ENCODE results near the gene MDH2.
"Not testable (repeated sequence)": the region's sequence is repeated elsewhere in the genome, so short reads cannot be mapped to it uniquely, and the experiment has no call there.

Gene MDH2, protein sequence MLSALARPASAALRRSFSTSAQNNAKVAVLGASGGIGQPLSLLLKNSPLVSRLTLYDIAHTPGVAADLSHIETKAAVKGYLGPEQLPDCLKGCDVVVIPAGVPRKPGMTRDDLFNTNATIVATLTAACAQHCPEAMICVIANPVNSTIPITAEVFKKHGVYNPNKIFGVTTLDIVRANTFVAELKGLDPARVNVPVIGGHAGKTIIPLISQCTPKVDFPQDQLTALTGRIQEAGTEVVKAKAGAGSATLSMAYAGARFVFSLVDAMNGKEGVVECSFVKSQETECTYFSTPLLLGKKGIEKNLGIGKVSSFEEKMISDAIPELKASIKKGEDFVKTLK

DNA sequence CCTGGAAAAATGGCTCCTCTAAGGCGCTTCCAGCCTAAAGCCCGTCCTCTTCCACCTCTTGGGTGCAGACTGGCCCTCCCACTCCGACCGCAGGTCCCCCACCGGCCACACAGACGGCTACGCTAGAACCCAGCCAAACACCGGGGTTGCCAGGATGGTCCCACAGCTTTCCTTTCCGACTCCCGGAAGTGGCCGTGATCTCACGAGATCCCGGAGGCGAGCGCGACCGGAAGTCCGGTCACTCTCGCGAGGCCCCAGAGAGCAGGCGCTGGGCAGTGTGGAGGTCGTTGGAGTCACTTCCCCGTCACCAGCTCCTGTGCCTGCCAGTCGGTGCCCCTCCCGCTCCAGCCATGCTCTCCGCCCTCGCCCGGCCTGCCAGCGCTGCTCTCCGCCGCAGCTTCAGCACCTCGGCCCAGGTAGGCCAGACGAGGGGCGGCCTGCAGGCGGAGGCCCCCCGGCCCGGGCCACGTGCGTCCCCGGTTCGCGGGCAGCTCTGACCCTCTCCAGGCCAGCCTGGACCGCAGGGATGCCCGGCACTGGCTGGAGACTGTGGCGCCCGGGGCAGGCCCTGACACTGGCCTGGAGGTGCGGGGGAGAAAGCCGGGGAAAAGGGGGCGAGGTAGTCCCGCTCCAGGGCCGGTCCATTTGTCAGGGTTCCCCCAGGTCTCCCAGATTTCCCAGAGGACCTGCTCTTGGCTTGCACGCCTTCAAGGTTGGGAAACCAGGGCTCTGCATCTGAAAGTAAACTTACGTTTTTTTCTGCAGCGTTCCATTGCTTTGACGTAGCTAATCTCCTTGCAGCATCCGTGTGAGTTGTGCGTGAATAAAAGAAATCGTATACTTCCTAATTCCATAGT lies at the start of gene MDH2, which contains the start of gene STYXL1:
TSS of gene MDH2 (plus strand) at position 296 of the 857 bp plus-strand sequence. CDS start at position 351, 55 bp downstream.
TSS of gene STYXL1 (minus strand) at position 190 of the 857 bp plus-strand sequence. CDS start 17,477 bp downstream, outside the sequence.
- peak; percentile 89 for DNase-seq (ENCODE audit: low read depth, low spot score)

GRCh38 chr7:76000566-76000965 lies 47.3 kb upstream of the MDH2 start:
- DNase-seq (ENCODE audit: low read depth, low spot score), result no peak

DNA sequence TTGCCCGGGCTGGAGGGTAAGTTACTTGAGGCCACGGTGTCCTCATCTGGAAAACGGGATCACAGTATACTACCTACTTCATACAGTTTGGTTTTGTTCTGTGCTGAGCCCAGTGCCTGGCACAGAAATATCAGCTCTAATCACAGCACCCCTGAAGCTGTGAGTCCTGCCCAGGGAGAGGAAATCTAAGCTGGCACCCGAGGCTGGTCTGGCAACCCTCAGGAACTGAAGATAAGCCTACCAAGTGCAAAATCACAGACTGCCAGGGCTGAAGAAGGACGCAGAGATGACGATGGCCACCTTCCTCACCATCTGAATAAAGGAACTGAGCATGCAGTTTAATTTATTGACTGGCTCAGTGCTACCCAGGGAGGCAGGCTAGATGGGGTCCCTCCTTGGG lies 45.8 kb upstream of the MDH2 start:
- no peak for DNase-seq (ENCODE audit: low read depth, low spot score)

DNA sequence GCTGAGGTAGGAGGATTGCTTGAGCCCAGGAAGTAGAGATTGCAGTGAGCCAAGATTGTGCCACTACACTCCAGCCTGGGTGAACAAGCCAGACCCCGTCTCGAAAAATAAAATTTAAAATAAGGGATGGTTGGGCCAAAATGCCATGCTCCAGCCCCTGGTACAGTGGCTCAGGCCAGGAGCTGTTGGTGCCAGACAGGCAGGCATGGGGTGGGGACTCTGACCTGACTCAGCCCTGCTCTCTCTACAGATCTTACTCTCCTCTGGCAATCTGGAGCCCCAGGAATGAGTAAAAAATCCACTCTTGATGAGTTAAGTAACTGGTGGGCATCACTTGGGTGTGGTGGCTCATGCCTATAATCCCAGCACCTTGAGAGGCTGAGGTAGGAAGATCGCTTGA lies 45.1 kb upstream of the MDH2 start:
- DNase-seq (ENCODE audit: low read depth, low spot score), result no peak

DNA sequence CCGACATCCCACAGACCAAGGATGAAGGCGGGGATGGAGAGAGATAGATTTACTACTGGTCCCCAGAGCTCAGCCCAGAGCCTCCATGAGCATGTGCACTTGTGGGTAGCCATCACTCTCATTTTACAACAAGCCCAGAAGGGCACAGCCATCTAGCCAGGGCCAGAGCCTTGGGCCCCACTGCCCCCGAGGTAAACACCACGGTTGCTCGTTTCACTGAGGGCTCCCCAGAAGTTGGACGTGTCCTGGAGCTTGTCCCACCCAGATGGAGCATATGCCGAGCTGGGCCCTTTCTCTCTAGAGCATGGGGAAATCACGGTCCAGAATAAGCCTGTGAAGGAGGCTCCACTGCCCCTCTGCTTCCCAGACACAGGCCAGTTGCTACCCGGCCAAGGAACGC lies 44.6 kb upstream of the MDH2 start:
- no peak for DNase-seq (ENCODE audit: low read depth, low spot score)

DNA sequence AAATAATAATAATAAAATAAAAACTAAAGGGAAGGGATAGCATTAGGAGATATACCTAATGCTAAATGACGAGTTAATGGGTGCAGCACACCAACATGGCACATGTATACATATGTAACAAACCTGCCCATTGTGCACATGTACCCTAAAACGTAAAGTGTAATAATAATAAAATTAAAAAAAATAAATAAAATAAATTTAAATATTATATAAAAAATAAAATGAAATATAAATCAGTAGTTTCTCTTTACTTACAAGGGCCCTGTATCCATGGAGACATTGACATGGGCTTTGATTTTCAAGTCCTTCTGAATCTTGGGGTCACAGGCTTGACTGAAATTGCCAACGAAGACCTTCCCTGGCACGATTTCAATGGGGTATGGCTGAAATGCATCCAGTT lies 42.9 kb upstream of the MDH2 start:
- not testable (repeated sequence) for DNase-seq (ENCODE audit: low read depth, low spot score)

GRCh38 chr7:76008156-76008687 lies 39.7 kb upstream of the MDH2 start:
- no peak for DNase-seq (ENCODE audit: low read depth, low spot score)

- no peak for DNase-seq (ENCODE audit: low read depth, low spot score)
These were observed 38.0 kb upstream of the MDH2 start for GRCh38 chr7:76009672-76010600.

DNA sequence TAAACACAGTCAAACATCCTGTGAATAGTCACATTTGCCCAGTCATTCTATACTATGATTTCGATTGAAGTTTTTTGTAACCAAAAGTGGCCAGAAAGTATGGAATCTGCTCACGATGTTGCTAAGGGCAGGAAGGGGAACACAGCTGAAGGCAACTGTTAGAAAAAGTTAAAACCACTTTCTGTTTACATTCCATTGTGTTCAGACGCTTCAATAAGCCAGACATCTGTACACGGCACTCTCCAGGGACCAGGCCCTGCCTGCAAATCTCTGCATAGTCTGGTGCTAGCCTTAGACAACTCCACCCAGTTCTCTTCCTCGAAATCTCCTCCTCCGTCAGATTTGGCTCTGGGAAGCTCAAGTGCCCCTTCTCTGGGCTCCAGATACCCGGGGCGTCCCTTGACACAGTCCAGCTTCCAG lies 36.5 kb upstream of the MDH2 start:
- DNase-seq (ENCODE audit: low read depth, low spot score), result peak; percentile 17

- no peak for DNase-seq (ENCODE audit: low read depth, low spot score)
These were observed 31.5 kb upstream of the MDH2 start for GRCh38 chr7:76016191-76016947.

DNA sequence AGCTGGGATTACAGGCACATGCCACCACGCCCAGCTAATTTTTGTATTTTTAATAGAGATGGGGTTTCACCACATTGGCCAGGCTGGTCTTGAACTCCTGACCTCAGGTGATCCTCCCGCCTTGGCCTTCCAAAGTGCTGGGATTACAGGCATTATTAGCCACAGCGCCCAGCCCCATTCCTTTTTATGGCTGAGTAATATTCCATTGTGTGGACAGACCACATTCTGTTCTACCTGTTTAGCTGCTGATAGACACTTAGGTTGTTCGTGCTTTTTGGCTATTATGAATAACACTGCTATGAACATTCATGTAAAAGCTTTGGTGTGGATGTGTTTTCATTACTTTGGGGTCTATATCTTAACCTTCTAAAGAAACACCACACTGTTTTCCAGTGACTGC lies 29.4 kb upstream of the MDH2 start:
- not testable (repeated sequence) for DNase-seq (ENCODE audit: low read depth, low spot score)

DNA sequence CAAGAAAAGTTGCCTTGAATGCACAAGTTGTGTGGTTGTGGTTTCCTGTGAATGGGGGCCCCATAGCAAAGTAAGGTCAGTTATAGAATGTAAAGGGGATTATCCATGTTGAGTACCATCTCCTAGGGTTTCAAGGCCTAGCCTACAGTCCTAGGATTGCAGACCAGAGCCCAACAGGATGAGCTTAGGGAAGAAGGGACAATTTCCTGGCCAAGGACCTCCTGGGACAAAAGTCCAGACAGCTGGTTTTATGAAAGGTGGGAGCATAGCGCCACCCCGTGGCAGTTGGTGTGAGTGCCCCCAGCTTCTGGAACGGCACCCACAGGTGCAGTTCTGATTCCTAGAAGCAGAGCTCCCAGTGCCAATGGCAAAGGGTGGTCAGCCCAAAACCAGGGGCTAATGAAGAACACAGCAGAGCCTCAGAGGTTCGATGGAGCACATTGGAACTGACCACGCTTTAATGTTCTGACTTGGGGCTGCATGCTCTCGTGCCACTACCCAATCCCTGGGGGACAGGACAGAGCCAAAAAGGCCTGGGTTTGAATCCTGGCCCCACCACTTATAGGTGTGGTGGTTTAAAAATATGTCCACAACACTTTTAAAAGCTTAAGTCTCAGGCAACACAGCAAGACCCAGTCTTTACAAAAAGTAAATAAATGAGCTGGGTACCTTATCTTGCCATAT lies 27.7 kb upstream of the MDH2 start:
- peak; percentile 32 for DNase-seq (ENCODE audit: low read depth, low spot score)

- no peak for DNase-seq (ENCODE audit: low read depth, low spot score)
These were observed 25.7 kb upstream of the MDH2 start for GRCh38 chr7:76022026-76022780.

GRCh38 chr7:76023002-76023401 lies 24.9 kb upstream of the MDH2 start:
- no peak for DNase-seq (ENCODE audit: low read depth, low spot score)

DNA sequence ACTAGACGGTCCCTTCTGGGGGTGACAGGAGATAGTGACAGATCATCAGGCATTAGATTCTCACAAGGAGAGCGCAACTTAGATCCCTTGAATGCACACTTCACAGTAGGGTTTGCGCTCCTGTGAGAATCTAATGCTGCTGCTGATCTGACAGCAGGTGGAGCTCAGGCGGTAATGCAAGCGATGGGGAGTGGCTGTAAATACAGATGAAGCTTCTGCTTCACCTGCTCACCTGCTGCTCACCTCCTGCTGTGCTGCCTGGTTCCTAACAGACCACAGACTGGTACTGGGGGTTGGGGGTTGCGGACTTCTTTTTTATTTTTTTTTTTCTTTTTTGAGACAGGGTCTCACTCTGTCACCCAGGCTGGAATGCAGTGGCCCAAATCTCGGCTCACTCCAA lies 18.2 kb upstream of the MDH2 start:
- not testable (repeated sequence) for DNase-seq (ENCODE audit: low read depth, low spot score)

GRCh38 chr7:76031964-76032363 lies 15.9 kb upstream of the MDH2 start:
- no peak for DNase-seq (ENCODE audit: low read depth, low spot score)

DNA sequence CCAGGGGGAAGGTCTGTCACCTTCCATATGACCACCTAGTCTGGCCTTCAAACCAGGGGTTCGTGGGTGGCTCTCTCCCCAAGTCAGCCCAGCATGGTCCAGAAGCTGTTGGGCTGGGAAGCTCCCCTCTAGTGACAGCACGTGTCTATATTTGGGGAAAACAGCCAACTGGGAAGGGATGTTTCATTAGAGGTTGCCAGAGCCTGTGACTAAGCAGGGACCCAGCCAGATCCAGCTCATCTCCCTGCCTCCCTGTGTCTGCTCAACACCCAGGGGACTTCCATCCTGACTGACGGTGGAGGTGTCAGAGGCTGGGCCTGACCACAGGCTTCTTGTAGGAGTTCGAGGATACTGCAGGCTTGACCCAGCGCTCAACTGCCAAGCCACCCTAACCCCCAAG lies 10.6 kb upstream of the MDH2 start:
- no peak for DNase-seq (ENCODE audit: low read depth, low spot score)

GRCh38 chr7:76040126-76040525 lies 7.8 kb upstream of the MDH2 start:
- no peak for DNase-seq (ENCODE audit: low read depth, low spot score)

DNA sequence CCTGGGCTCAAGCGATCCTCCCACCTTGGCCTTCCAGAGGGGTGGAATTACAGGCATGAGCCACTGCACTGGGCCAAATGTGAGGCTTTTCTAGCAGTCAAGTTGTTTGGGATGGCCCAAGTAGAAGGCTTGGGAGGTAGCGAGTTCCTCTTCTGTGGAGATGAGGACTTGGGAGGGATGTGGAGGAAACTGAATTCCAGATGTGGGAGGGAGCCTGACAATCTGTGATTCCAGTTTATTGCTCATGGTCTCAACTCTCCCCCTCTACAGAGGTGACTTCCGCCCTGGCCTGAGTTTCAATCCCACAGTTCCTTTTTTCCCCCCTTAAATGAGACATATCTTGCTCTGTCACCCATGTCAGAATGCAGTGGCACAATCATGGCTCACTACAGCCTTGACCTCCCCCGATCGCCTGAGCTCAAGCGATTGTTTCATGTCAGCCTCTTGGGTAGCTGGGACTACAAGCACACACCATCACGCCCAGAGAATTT lies 3.5 kb upstream of the MDH2 start:
- DNase-seq (ENCODE audit: low read depth, low spot score), result no peak
